ENCODE measurements around the gene C2orf49.

Gene C2orf49

GRCh38 chr2:105362862-105363591, 25.7 kb downstream of the C2orf49 start:
- no peak for DNase-seq

GRCh38 chr2:105364436-105365139, 27.2 kb downstream of the C2orf49 start:
- no peak for DNase-seq

DNA sequence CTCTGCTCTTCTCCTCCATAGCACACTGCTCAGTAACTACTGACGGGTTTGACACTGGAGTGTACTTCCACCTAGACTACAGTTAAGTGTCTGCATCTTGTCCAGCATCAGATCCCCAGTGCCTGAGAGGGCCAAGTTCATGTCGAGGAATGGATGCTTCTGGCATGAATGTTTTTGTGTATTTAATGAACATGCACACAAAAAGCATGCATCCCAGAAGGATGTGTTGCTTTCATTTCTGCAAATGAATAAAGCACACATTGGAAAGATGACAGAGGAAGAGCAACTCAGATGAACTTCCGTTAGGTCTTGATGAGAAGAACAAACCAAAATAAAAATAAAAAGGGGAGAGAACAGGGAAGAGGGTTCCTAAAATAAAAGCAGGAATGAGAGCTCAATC, 27.9 kb downstream of the C2orf49 start:
- no peak for DNase-seq

DNA sequence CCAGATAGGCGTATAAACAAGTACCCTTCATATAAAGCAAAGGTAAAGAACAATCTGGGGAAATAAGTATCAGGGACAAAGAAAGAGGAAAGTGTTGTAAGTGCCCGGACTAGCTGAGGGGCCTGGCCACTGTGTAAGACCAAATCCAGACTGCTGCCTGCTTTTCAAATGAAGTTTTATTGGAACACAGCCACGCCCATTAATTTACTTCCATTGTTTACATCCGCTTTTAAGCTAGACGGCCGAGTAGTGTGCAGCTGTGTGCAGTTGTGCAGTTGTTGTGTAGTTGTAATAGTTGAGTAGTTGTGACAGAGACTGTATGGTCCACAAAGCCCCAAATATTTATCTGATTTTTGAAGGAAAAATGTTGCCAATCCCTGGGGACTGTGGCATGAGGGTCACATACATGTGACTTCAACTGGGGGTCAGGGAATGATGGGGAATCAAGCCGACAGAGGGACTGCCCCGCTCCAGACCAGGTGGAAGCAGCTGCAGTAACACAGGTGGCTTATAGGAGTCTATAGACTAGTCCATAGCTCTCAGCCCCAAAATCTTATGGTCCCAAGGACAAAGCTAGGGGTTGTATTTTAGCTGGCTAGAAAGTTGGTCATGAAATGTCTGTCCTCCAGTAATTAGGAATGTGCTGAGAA, 31.5 kb downstream of the C2orf49 start:
- DNase-seq: no peak

GRCh38 chr2:105369777-105370690, 32.7 kb downstream of the C2orf49 start:
- peak; percentile 90 for DNase-seq

DNA sequence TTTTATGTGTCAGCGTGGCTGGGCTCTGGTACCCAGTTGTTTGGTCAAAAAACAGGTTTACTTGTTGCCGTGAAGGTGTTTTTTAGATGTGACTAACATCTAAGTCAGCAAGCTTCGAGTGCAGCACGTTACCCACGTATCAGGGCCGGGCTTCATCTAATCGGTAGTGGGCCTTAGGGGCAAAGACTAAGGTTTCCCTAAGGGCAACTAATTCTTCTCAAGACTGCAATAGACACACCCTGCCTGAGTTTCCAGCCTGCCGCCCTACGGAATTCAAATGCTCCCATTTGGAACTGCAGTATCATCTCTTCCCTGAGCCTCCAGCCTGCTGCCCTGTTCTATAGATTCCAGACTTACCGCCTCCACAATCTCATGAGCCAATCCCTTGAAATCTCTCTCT, 33.8 kb downstream of the C2orf49 start:
- DNase-seq: no peak

- DNase-seq: no peak
Measured at GRCh38 chr2:105371810-105372209, 34.5 kb downstream of the C2orf49 start.

- DNase-seq: no peak
Measured at GRCh38 chr2:105373344-105373781, 36.0 kb downstream of the C2orf49 start.

- peak; percentile 14 for DNase-seq
Measured at GRCh38 chr2:105373895-105374401, 36.6 kb downstream of the C2orf49 start.

DNA sequence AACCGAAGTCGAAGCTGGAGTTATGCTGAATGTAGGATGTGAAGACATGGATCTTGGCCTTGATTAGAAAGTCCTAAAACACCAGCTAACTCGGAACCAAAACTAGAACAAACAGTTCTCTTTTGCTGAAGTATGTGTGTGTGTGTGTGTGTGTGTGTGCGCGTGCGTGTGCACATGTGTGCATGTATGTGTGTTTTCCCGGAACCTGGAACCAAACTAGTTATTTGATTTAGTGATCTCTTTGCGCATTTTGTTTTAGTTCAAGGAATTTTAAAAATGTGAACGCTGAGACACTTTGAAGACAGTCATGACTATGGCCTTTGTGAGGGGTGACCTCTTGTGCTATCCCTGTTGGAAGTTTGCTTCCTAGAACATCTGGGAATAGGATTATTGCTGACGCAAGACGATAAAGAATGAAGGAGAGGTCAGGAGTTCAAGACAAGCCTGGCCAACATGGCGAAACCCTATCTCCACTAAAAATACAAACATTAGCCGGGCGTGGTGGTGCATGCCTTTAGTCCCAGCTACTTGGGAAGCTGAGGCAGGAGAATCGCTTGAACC, 37.7 kb downstream of the C2orf49 start:
- no peak for DNase-seq

DNA sequence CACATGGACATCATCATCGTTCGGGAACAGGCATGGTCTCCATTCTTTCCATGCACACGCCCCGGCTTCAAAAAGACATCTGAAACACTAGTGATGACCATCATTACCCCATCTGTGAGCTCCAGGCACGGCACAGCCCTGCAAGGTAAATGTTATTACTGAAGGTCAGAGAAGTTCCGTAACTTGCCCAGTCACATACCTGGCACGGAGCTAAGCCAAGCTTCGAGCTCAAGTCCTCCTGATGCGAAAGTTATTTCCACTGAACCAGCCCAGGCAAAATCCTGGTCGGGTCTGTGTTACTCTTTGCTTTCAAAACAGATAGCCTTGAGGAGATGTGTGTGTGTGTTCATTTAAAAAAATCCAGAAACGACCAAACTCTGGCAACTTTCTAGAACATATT, 38.7 kb downstream of the C2orf49 start:
- DNase-seq: no peak

DNA sequence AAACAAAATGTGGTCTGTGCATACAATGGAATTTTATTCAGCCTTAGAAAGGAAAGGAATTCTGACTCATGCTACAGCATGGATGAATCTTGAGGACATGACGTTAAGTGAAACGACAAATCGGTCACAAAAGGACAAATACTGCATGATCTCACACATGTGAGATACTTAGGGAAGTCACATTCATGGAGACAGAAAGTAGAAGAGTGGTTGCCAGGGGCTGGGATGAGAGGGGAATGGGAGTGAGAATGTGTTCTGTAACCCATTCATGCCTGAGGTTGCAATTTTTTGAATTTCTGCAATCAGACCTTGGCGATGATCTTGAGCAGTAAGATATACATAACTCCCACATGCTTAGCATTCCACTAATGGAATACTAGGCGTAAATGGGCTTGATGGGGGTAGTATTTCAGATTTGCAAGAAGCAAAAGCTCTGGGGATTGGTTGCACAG, 39.5 kb downstream of the C2orf49 start:
- no peak for DNase-seq

GRCh38 chr2:105377871-105378270, 40.5 kb downstream of the C2orf49 start:
- peak; percentile 17 for DNase-seq

DNA sequence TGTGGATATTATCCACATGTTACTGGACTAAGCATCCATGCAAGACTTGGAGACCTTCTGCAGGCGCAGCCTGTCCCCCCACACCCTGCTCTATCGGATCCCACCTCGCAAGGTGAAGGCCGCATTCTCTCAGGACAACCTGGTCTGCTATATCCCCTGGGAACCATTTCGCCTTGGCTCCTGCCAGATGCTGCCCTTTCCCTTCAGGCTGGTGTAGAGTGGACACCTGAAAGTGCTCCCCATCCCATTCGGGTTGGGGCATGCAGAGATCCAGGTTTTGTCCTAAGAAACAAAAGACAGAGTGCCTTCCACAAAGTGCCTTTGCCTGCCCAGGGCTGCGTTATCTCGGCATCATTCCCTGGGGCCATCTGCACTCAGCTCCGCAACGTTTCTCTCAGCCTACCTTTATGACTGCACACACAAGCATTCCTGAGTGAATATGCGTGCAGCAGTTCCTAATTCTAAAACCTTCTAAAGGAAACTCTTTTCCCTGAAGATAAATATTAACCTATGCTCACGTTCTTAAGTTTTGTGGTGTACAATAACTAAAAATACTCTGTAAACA, 41.0 kb downstream of the C2orf49 start:
- DNase-seq: no peak

GRCh38 chr2:105378921-105379383, 41.6 kb downstream of the C2orf49 start:
- DNase-seq: no peak

GRCh38 chr2:105379741-105380186, 42.4 kb downstream of the C2orf49 start:
- no peak for DNase-seq

DNA sequence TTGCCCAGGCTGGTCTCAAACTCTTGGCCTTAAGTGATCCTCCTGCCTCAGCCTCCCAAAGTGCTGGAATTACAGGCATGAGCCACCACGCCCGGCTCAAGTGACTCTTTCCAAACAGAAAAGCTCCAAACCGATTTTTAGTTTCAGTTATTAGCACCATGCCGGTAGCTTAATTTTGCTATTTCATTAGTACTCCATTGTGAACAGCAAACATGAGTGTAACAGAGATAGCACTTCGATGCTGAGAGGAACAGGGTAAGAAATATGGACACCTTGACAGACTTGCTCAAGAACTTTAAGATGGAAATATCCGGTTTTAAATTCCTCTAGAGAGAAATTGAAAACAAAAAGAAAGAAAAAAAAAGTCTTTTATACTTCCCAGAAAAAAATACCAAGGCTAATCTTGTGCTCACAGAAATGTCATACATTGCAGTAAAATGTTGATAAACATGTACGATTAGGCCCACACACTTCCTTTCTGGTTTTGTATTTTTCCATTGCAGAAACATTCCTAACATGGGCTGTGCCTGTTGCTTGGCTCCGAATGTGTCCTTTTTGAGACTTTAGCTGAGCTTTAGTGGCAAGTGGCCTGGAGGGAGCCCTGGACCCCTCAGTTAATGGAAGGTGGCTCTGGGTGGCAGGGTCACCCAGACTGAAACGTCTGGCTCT, 43.2 kb downstream of the C2orf49 start:
- no peak for DNase-seq

GRCh38 chr2:105381101-105381668, 43.8 kb downstream of the C2orf49 start:
- no peak for DNase-seq

- no peak for DNase-seq
Measured at GRCh38 chr2:105382177-105382576, 44.8 kb downstream of the C2orf49 start.

GRCh38 chr2:105383432-105384166, 46.3 kb downstream of the C2orf49 start:
- DNase-seq: no peak
